ENCODE measurements around the gene DMAC2L.
"Not testable (repeated sequence)": the region's sequence is repeated elsewhere in the genome, so short reads cannot be mapped to it uniquely, and the experiment has no call there.

DMAC2L gene

GRCh38 chr14:50357753-50358395 is 45.8 kb downstream of the DMAC2L start:
- Histone ChIP-seq H3K9me3 (ENCODE audit: control insufficient read depth, low read depth, low read length) (no peaks in the 10 kb centered on the region), H3K4me1 (ENCODE audit: control insufficient read depth, low read depth, low read length) (no peaks in the 10 kb centered on the region), H3K4me3 (ENCODE audit: low read length) (no peak overlapping the region), H3K36me3 (ENCODE audit: control insufficient read depth, low read depth, low read length) (no peaks in the 10 kb centered on the region), H3K9ac (ENCODE audit: low read length) (no peak overlapping the region), H3K27ac (ENCODE audit: low read length) (no peak overlapping the region), H3K27me3 (ENCODE audit: control insufficient read depth, insufficient read depth, low read length) (no peaks in the 10 kb centered on the region)

GRCh38 chr14:50359631-50360030 is 47.5 kb downstream of the DMAC2L start:
- H3K9ac ChIP-seq (ENCODE audit: low read length): no peak overlapping the region
- no peaks in the 10 kb centered on the region for H3K36me3 ChIP-seq (ENCODE audit: control insufficient read depth, low read depth, low read length)
- H3K27ac ChIP-seq (ENCODE audit: low read length): no peak overlapping the region
- no peak overlapping the region for H3K4me3 ChIP-seq (ENCODE audit: low read length)
- H3K27me3 ChIP-seq (ENCODE audit: control insufficient read depth, insufficient read depth, low read length): no peaks in the 10 kb centered on the region
- no peaks in the 10 kb centered on the region for H3K9me3 ChIP-seq (ENCODE audit: control insufficient read depth, low read depth, low read length)
- no peaks in the 10 kb centered on the region for H3K4me1 ChIP-seq (ENCODE audit: control insufficient read depth, low read depth, low read length)

- Histone ChIP-seq H3K36me3 (ENCODE audit: control insufficient read depth, low read depth, low read length) (no peaks in the 10 kb centered on the region), H3K9ac (ENCODE audit: low read length) (no peak overlapping the region), H3K27ac (ENCODE audit: low read length) (no peak overlapping the region), H3K27me3 (ENCODE audit: control insufficient read depth, insufficient read depth, low read length) (no peaks in the 10 kb centered on the region), H3K9me3 (ENCODE audit: control insufficient read depth, low read depth, low read length) (no peaks in the 10 kb centered on the region), H3K4me3 (ENCODE audit: low read length) (no peak overlapping the region), H3K4me1 (ENCODE audit: control insufficient read depth, low read depth, low read length) (no peaks in the 10 kb centered on the region)
These were observed 48.0 kb downstream of the DMAC2L start for GRCh38 chr14:50360093-50360492.

GRCh38 chr14:50360851-50361250 is 48.7 kb downstream of the DMAC2L start:
- Histone ChIP-seq H3K9me3 (ENCODE audit: control insufficient read depth, low read depth, low read length) (no peaks in the 10 kb centered on the region), H3K27ac (ENCODE audit: low read length) (no peak overlapping the region), H3K9ac (ENCODE audit: low read length) (no peak overlapping the region), H3K27me3 (ENCODE audit: control insufficient read depth, insufficient read depth, low read length) (no peaks in the 10 kb centered on the region), H3K4me3 (ENCODE audit: low read length) (no peak overlapping the region), H3K4me1 (ENCODE audit: control insufficient read depth, low read depth, low read length) (no peaks in the 10 kb centered on the region), H3K36me3 (ENCODE audit: control insufficient read depth, low read depth, low read length) (no peaks in the 10 kb centered on the region)

GRCh38 chr14:50361473-50362403 is 49.6 kb downstream of the DMAC2L start:
- H3K36me3 ChIP-seq (ENCODE audit: control insufficient read depth, low read depth, low read length); H3K27me3 ChIP-seq (ENCODE audit: control insufficient read depth, insufficient read depth, low read length); H3K27ac ChIP-seq (ENCODE audit: low read length); H3K9me3 ChIP-seq (ENCODE audit: control insufficient read depth, low read depth, low read length); H3K4me3 ChIP-seq (ENCODE audit: low read length); H3K9ac ChIP-seq (ENCODE audit: low read length); H3K4me1 ChIP-seq (ENCODE audit: control insufficient read depth, low read depth, low read length): not testable (repeated sequence)

- Histone ChIP-seq H3K4me1 (ENCODE audit: control insufficient read depth, low read depth, low read length) (no peaks in the 10 kb centered on the region), H3K36me3 (ENCODE audit: control insufficient read depth, low read depth, low read length) (no peaks in the 10 kb centered on the region), H3K9ac (ENCODE audit: low read length) (no peak overlapping the region), H3K27ac (ENCODE audit: low read length) (no peak overlapping the region), H3K27me3 (ENCODE audit: control insufficient read depth, insufficient read depth, low read length) (no peaks in the 10 kb centered on the region), H3K9me3 (ENCODE audit: control insufficient read depth, low read depth, low read length) (no peaks in the 10 kb centered on the region), H3K4me3 (ENCODE audit: low read length) (no peak overlapping the region)
These were observed 50.9 kb downstream of the DMAC2L start for GRCh38 chr14:50362764-50363713.

- no peak overlapping the region for H3K9ac ChIP-seq (ENCODE audit: low read length)
- H3K4me1 ChIP-seq (ENCODE audit: control insufficient read depth, low read depth, low read length): no peaks in the 10 kb centered on the region
- no peaks in the 10 kb centered on the region for H3K36me3 ChIP-seq (ENCODE audit: control insufficient read depth, low read depth, low read length)
- H3K27me3 ChIP-seq (ENCODE audit: control insufficient read depth, insufficient read depth, low read length): no peaks in the 10 kb centered on the region
- H3K9me3 ChIP-seq (ENCODE audit: control insufficient read depth, low read depth, low read length): no peaks in the 10 kb centered on the region
- H3K27ac ChIP-seq (ENCODE audit: low read length): no peak overlapping the region
- H3K4me3 ChIP-seq (ENCODE audit: low read length): no peak overlapping the region
These were observed 51.6 kb downstream of the DMAC2L start for GRCh38 chr14:50363714-50364111.

- Histone ChIP-seq H3K9ac (ENCODE audit: low read length) (no peak overlapping the region), H3K27me3 (ENCODE audit: control insufficient read depth, insufficient read depth, low read length) (no peaks in the 10 kb centered on the region), H3K36me3 (ENCODE audit: control insufficient read depth, low read depth, low read length) (no peaks in the 10 kb centered on the region), H3K9me3 (ENCODE audit: control insufficient read depth, low read depth, low read length) (no peaks in the 10 kb centered on the region), H3K27ac (ENCODE audit: low read length) (no peak overlapping the region), H3K4me3 (ENCODE audit: low read length) (no peak overlapping the region), H3K4me1 (ENCODE audit: control insufficient read depth, low read depth, low read length) (no peaks in the 10 kb centered on the region)
These were observed 52.7 kb downstream of the DMAC2L start for GRCh38 chr14:50364792-50365191.

- not testable (repeated sequence) for H3K36me3 ChIP-seq (ENCODE audit: control insufficient read depth, low read depth, low read length); H3K27me3 ChIP-seq (ENCODE audit: control insufficient read depth, insufficient read depth, low read length); H3K9ac ChIP-seq (ENCODE audit: low read length); H3K4me1 ChIP-seq (ENCODE audit: control insufficient read depth, low read depth, low read length); H3K4me3 ChIP-seq (ENCODE audit: low read length); H3K27ac ChIP-seq (ENCODE audit: low read length); H3K9me3 ChIP-seq (ENCODE audit: control insufficient read depth, low read depth, low read length)
These were observed 53.4 kb downstream of the DMAC2L start for GRCh38 chr14:50365572-50365971.

- Histone ChIP-seq H3K36me3 (ENCODE audit: control insufficient read depth, low read depth, low read length) (no peaks in the 10 kb centered on the region), H3K9ac (ENCODE audit: low read length) (no peak overlapping the region), H3K4me1 (ENCODE audit: control insufficient read depth, low read depth, low read length) (no peaks in the 10 kb centered on the region), H3K9me3 (ENCODE audit: control insufficient read depth, low read depth, low read length) (no peaks in the 10 kb centered on the region), H3K27me3 (ENCODE audit: control insufficient read depth, insufficient read depth, low read length) (no peaks in the 10 kb centered on the region), H3K27ac (ENCODE audit: low read length) (no peak overlapping the region), H3K4me3 (ENCODE audit: low read length) (no peak overlapping the region)
These were observed 54.0 kb downstream of the DMAC2L start for GRCh38 chr14:50366115-50366514.

GRCh38 chr14:50366589-50366988 is 54.5 kb downstream of the DMAC2L start:
- Histone ChIP-seq H3K27me3 (ENCODE audit: control insufficient read depth, insufficient read depth, low read length) (no peaks in the 10 kb centered on the region), H3K4me3 (ENCODE audit: low read length) (no peak overlapping the region), H3K4me1 (ENCODE audit: control insufficient read depth, low read depth, low read length) (no peaks in the 10 kb centered on the region), H3K9ac (ENCODE audit: low read length) (no peak overlapping the region), H3K27ac (ENCODE audit: low read length) (no peak overlapping the region), H3K36me3 (ENCODE audit: control insufficient read depth, low read depth, low read length) (no peaks in the 10 kb centered on the region), H3K9me3 (ENCODE audit: control insufficient read depth, low read depth, low read length) (no peaks in the 10 kb centered on the region)
